Activated effector memory CD4-positive, alpha-beta T cell treated with anti-CD3 and anti-CD28 coated beads, Interleukin-2, amount 50 U/mL, for 16 hours (primary cell): ENCODE data around the gene RRBP1.

ENCODE experiments used
- DNase-seq: peaks from one replicate; pipeline ENCODE4 v3.0.0-alpha.2; 2020

The RRBP1 gene

GRCh38 chr20:17634661-17635331 lies 47.2 kb downstream of the RRBP1 start:
- no peak for DNase-seq

DNA sequence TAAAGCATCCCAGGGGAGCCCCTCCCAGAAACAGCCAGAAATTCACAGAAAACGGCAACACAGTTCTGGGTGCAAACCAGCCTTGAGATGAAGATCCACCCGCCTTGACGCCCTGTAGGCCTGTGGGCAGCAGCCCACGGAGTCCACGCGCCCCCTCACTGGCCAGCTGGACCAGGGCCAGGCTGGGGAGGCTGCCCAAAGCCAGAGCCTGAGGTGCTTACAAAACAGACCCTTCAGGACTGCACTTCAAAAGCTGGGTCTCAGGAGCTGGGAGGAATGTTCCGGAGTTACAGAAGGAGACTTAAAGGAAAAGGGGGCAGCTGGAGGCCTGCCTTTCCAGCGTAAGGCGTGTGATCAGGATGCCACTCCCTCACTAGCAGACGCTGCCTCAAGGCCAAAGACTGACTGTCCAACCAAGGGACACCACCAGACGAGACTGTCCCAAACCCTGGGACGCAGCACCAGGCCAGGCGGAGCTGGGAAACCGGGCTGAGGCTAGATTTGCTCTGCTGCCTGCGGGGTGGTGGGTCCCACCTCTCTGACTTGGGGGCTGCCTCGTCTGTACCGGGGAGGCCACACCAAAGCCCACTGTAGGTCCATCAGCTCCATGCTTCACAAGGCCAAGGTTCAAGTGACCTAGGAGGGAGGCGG lies 48.1 kb downstream of the RRBP1 start:
- DNase-seq = no peak

DNA sequence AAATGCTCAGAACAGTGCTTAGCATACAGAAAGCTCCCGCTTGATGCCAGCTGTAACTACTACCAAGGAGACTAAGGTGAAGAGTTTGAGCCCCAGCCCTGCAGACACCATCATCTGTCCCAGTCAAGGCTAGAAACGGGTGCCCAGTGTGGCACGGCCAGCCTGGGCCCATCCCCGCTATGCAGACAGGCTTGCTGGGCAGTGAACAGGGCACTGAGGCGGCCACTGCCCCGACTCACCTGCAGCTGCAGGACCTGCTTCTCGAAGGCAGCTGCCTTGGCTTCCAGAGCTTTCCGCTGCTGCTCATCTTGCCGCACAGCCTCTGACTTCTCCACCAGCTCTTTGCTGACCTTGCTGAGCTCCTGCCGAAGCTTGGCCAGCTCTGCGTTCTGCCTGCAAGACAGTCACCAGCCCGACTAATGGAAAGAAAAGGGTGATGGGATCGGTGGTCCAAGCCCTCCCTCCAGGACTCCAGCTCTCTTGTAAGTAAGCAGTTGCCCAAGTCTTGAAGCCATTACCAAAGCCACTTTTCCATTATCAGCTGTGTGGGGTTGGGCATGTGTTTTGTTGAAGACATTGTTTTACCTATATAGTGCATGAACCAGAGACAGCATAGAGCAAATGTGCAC lies 48.7 kb downstream of the RRBP1 start:
- DNase-seq = no peak

DNA sequence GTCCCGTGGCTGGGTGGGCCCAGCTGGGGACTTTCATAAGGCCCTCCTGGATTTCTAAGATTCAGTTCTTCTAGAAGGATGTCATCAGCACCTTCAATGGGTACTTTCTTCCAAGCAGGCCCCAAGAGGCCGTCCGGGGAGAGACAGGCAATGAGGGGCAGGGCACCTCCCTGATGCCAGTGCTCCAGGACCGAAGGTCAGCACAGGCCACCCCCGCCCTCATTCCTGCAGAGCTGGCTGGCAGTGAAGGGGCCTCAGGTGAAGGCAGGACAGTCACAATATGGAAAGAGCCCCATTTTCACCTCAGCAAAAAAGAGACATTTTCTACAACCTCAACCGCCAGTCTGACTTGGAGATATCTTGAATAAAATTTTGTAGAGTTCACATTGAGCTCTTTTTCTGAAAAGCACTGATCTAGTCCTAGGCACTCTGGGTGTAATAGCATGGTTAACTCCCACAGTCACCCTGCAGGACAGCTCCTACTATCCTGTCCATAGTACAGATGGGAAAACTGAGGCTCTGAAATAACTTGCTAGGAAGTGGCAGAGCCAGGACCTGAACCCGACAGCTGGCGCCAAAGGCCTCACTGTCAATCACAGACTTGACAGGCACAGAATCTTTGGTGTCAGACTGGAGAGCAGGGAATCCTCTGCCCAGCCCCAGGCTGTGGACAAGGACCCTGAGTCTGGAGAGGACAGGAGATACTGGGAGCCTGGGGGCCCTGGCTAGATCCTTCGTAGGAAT lies 50.3 kb downstream of the RRBP1 start:
- DNase-seq = no peak

DNA sequence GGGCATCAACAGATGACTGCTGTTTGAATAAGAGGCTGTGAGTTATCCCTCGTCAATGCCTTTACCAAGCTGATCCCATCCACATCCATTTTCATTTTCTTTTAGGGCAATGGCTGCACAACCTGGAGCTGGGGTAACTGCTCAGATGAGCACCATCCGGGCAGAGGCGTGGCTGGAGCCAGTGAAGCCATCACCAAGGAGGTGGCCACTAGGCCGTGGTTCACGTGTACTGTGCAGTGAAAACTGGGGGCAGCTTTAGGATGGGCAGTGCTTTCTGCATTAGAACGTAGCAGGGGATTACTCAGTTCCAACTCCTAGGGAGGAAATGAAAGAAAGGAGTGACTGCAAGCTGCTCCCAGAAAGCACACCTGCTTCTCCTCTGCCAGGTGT lies 51.2 kb downstream of the RRBP1 start:
- no peak for DNase-seq

DNA sequence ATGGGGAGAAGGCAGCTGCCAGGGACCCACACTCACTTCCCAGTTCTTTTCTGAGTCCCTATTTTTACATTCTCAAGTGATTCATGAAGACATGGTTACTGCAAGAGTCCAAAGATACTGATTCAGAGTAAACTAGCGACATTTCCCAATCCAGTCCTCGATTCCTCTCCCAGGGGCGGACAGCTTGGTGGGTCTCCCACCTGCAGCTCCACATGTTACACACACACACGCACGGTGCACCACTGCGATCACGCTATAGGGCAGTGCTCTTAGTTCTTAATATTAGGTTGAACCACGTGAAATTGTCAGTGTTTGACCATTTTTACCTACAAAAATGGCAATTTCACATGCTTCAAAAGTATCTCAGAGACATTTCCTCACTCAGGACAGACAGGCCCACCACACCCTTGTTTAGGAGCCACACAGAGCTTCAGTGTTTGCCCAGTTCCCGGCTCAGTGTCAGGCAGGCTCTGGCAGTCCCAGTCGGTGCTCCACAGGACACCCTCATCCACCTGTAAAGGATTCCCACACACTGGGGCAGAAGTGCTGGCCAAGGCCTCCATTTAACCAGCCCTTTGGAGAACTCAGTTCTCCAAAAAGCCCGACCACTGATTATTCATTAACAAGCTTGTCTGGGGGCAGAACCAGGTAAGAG lies 51.8 kb downstream of the RRBP1 start:
- no peak for DNase-seq

DNA sequence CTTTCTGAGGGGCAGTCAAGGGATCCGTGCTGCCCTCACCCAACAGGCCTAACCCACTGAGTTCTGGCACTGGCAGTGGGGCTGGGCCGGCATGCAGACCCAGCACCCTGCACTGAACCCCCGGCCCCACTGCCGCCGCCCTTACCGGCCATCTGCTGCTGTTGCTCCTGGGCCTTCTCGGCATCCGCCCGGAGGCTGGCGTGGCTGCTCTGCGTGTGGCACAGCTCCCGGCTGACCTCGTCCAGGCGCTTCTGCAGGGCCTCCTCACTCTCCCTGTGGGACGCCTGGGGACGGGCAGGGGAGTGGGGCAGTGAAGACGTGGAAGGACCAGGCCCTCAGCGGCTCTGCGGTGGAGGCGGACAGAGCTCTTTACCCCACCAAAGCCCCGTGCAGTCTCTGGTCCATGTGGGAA lies 52.4 kb downstream of the RRBP1 start:
- DNase-seq = no peak

GRCh38 chr20:17629025-17629424 lies 53.0 kb downstream of the RRBP1 start:
- DNase-seq = no peak

- DNase-seq = no peak
Observed at GRCh38 chr20:17628101-17628841, 53.8 kb downstream of the RRBP1 start.

GRCh38 chr20:17627101-17627955 lies 54.7 kb downstream of the RRBP1 start:
- DNase-seq = no peak

DNA sequence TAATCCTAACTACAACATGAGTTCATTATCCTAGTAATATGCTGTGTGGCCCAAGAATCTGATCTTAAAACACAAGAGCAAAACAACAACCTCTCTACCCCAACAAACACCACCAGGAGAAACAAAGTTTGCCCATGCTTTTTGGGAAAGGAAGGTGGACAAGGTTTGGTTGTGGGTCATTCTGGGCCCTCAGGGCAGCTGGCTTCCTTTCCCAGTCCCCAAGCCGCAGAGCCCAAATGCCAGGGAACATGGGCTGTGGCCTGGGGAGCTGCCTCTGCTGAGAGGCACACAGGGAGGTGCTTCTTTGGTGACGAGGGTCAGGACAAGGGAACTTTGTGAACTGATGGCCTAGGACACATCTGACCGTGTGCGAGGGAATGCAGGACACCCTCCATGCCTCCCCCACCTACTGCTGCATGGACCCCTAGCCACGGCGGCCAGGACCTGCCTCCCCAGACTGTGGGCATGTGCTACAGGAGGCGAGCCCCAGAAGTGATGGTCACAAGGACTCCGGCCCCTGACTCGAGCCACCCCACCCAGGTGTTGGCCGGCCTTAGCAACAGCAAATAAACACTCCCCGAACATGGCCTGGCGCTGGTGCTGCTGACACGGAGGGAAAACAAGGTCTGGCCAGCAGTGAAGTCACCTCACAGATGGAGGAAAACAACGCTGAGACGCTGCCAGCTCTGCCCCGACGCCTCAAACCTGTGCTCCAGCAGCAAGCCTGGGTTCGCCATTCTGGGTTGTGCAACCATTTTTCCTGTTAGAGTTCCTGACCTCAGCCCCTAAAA lies 55.6 kb downstream of the RRBP1 start:
- no peak for DNase-seq

- DNase-seq = peak; percentile 53
Observed at GRCh38 chr20:17625246-17626051, 56.6 kb downstream of the RRBP1 start.

GRCh38 chr20:17624551-17625245 lies 57.3 kb downstream of the RRBP1 start:
- DNase-seq = peak; percentile 56

- DNase-seq = peak; percentile 45
Observed at GRCh38 chr20:17624070-17624469, 58.0 kb downstream of the RRBP1 start.

DNA sequence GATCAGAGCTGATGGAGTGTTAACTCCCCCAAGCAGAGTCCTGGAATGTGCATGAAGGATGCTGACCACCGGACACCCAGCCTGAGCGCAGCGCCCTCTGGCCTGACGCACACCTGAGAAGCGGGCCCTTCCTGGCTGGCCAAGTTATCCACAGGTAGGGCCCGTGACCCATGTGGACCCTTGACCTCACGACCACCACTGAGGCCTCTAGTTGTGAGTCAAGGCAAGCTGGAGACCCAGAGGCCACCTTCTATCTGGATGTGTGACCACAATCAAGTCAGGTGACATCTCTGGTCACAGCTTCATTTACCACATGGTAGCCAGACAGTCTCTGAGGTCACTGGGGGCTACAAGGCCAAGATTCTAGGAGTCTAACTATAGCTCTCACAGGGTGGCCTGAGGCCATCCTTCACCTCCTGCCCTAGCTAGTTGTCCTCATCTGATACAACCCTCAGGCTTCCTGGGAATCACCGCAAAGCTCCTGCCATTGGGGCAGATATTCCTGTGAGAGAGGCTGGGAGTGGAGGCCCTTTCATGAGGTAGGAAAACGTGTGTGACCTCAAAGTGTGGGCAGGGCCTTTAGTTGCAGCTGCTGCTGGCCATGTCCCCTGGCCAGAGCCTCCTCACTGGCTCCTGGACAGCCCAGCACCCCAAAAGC lies 59.1 kb downstream of the RRBP1 start:
- peak; percentile 46 for DNase-seq

- DNase-seq = peak; percentile 48
Observed at GRCh38 chr20:17622086-17622850, 59.8 kb downstream of the RRBP1 start.

DNA sequence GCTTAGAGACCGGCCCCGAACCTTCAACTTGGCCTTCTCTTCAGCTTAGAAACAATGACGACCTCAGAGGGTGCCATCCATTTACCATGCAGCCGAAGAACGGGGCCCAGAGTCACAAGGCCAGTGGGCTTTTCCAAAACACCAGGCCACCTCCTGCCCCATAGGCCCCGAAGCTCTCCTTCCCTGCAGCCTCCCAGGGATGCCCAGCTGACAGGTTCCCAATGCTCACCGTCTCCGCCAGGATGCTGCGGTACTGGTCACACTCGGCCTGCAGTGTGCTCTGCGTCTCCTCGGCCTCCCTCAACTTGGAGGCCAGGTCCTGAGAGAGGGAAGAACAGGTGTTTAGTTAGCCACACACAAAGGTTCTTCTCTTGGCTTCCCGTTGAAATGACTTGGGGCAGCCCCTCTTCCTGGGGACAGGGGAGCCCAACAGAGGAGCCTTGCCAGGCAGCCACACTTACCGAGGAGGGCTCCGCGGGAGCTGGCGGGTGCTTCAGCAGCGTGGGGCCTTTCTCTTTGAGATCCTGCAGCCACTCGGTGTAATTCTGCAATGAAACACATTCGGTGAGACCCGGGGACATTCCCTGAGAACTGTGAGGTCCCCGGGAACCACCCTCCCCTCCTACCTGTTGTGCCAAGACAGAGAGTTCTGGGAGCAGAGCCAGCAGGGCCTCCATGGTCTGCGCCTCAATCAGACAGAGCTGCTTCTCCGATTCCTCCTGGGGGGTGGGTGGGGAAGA lies 60.6 kb downstream of the RRBP1 start:
- peak; percentile 39 for DNase-seq
